ENCODE data around the gene TOPAZ1.
A peak's percentile ranks its signal among the peaks of the same experiment; 100 is the strongest.
"Not testable (repeated sequence)": the region's sequence is repeated elsewhere in the genome, so short reads cannot be mapped to it uniquely, and the experiment has no call there.

TOPAZ1 gene

DNA sequence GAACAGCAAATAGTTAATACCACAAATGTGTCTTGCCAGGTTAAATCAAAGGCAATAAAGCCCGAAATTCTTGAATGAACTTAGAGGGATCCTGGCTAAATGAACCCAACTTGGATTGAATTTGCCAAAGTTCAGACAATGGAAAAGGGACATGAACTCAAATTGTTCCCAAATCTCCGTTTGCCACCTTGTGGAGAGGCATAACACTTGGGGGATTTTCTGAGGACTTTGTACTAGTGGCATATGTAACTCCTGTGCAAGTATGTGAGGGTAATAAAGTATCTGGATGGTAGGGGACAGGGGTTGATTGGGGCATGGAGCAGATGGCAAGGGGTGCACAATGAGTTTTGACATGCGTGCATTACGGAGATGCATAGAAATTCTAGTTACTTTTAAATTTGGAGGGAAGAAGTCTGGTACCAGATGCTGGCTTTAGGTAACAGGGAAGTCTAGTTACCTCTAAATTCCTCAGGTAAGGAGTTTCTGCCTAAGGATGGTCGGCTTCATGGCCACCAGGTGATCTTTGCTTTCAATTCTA, 95.6 kb downstream of the TOPAZ1 start:
- DNase-seq = no peak

GRCh38 chr3:44338010-44338827, 96.5 kb downstream of the TOPAZ1 start, which contains the start of gene TCAIM:
TCAIM (plus strand) TSS chr3:44338766; CDS start chr3:44354783, 16,017 bp downstream.
- DNase-seq = peak; percentile 96

GRCh38 chr3:44338828-44339127, 97.1 kb downstream of the TOPAZ1 start:
- DNase-seq = no peak

DNA sequence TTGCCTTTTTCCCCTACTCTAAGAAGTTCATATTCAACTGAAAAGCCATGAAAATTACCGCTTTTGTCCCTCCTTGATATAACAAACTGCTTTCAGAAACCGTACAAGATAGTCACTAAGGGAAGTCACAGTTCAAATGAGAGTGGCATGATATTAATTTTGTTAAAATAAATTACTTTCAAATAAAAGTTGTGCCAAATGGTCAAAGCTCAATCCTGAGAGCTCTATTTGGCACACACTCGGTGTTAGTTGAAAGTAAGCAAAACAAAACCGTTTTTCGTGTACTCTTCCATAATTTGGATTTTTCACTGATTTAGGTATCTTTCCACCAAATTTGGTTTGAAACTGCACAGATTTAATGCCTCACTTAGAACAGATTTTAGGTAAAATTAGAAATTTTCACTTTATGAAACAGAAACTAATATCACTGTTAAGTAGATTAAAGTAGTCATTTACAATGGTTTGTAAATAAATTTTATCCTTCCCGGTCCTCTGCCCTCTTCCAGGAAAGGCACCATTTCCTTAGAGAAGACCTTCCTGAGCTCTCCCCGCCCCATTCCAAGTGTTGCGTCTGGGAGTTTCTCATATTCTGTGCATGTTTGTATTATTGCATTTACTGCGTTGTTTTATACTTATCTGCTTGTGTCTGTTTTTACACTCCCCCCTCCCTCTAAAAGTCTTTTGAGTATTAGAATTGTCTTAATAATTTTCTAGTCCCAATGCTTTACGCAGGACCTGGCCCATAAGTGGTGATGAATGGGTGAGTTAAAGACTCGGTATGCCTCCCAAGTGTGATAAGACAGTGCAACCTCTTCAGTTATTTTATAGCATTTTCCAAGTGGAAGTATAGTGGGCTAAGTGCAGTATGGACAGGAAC, 97.7 kb downstream of the TOPAZ1 start:
- DNase-seq = no peak

- DNase-seq = no peak
These were observed 98.3 kb downstream of the TOPAZ1 start for GRCh38 chr3:44340058-44340395.

GRCh38 chr3:44342176-44342790, 100.6 kb downstream of the TOPAZ1 start:
- DNase-seq = peak; percentile 74

DNA sequence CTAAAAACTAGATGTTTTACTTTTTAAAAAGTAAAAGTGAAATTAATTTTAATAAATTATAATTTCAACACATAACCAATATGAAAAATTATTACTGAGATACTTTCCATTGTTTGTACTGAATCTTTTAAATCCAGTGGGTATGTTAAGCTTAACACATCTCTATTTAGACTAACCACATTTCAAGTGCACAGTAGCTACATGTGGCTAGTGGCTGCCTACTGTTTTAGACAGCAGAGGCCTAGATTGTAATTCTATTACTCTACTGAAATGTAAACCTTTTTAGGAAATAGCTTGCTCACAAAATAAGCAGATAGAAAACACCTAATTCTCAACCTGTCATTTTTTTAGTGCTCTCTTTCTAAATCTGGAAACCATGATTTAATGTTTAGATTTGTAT, 101.7 kb downstream of the TOPAZ1 start:
- no peak for DNase-seq

GRCh38 chr3:44346590-44346989, 104.9 kb downstream of the TOPAZ1 start:
- DNase-seq = not testable (repeated sequence)

- DNase-seq = no peak
These were observed 107.3 kb downstream of the TOPAZ1 start for GRCh38 chr3:44348993-44349392.

DNA sequence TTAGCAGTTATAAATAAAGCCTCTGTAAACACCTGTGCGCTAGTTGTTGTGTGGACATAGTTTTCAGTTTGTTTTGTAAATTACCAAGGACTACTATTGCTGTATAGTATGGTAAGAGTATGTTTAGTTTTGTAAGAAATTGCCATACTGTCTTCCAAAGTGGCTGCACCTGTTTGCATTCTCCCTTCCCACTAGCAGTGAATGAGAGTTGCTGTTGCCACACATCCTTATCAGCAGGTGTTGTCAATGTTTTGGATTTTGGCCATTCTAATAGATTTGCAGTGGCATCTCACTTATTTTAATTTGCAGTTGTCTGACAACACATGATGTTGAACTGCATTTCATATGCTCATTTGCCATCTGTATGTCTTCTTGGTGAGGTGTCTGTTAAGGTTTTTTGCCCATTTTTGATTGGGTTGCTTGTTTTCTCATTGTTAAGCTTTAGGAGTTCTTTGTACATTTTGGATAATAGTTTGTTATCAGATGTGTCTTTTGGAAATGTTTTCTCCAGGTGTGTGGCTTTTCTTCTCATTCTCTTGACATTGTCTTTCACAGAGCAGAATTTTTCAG, 111.8 kb downstream of the TOPAZ1 start:
- no peak for DNase-seq

GRCh38 chr3:44355362-44356033, 113.8 kb downstream of the TOPAZ1 start:
- DNase-seq = peak; percentile 77

DNA sequence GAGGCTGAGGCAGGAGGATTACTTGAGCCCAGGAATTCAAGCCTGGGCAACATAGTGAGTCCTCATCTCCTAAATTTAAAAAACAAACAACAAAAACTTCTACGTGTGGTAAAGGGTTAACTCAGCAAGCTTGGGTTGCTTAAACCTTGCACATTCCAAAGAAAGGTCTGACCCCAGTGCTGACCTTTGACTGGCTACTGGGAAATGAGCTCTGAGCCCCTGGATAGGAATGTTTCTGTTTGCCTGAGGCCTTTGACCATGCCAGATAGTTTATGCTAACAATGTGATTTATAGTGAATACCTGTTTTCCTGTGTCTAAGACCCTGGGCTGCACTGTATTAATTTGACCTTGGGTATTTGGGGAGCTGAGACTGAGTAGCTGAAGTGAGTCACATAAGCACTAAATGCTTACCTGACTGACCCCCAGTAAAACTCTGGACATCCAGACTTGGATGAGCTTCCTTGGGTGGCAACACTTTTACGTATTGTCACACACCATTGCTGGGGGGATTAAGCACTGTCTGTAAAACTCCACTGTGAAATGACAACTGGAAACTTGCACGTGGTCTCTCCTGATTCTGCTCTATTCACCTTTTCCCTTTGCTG, 117.6 kb downstream of the TOPAZ1 start:
- DNase-seq = no peak

- no peak for DNase-seq
These were observed 121.9 kb downstream of the TOPAZ1 start for GRCh38 chr3:44363591-44363990.

DNA sequence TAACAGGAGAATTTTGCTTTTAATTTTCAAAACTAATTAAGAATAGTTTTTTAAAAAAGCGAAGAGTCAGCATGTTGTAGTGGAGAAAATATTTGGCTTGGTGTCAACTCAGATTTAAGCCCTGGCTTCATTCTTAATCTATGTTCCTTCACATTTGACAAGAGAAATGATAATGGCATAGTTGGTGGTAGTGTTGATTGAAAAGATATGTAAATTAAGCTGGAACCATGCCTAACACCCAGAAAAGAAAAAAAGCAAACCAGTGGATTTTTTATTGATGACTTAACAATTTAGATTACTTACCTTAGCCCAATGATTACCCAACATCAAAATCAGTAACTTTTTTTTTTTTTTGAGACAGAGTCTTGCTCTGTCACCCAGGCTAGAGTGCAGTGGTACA, 124.3 kb downstream of the TOPAZ1 start:
- no peak for DNase-seq

- DNase-seq = no peak
These were observed 133.8 kb downstream of the TOPAZ1 start for GRCh38 chr3:44375450-44375849.

All from fibroblast of skin of right biceps (primary cell).